ENCODE results near the gene VPS26B.

VPS26B gene

DNA sequence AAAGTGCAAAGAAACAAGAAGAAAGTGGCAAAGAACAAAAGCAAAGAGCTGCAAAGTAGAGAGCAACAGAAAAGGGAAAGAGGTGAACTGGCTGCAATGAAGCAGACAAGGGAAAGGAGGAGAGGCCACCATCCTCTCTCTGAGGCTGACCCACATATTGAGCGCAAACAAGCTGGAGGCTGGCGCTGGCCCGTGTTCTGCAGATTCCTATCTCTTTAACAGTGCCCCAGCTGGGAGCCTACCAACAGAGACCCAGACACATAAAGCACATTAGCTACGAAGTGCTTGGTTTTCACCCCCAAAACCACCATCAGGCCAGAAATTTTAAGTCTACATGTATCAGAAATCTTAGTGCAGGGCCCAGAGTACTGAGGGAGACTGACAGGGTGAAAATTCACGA is 18.3 kb upstream of the VPS26B start:
- H3K4me3 ChIP-seq (ENCODE audit: low read length in 2 of 2): no peak overlapping the region
- no peak overlapping the region for H3K27ac ChIP-seq (ENCODE audit: low read depth in 2 of 2, low read length in 2 of 2)
- H3K36me3 ChIP-seq (ENCODE audit: control insufficient read depth in 2 of 2, insufficient read depth in 2 of 2, low read length in 2 of 2): peaks cover 33 to 38% of the 10 kb centered on the region in 2 donors
- no peaks in the 10 kb centered on the region for H3K4me1 ChIP-seq (ENCODE audit: control insufficient read depth in 2 of 2, insufficient read depth in 2 of 2, low read length in 2 of 2)
- no peaks in the 10 kb centered on the region for H3K27me3 ChIP-seq (ENCODE audit: control insufficient read depth in 2 of 2, insufficient read depth in 2 of 2, low read length in 2 of 2)
- H3K9ac ChIP-seq (ENCODE audit: low read depth in 1 of 2, low read length in 2 of 2): no peak overlapping the region
- H3K9me3 ChIP-seq (ENCODE audit: control insufficient read depth in 2 of 2, low read length in 2 of 2): no peaks in the 10 kb centered on the region

DNA sequence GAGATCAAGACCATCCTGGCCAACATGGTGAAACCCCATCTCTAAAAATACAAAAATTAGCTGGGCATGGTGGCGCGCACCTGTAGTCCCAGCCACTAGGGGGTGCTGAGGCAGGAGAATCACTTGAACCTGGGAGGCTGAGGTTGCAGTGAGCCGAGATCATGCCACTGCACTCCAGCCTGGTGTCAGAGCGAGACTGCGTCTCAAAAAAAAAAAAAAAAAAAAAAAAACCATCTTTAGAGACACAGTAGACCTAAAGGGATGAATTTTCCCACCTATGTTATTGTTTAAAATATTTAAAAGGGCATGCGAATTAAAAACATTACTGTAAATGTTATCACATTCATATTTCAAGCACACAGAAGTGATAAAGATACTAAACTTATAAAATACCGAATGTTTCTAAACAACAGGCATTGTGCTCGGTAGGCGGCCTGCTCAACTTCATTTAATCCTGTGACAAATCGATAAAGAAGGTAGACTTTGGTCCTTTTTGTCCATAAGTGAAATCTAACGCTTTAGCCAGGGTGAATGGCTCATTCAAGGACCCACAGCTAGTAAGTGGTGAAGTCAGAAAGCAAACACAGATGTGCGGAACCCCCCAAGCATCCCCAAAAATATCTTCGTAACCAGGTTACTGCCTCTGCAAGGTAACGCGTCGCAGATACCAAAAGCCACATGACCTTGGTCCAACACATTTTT is 16.8 kb upstream of the VPS26B start:
- H3K36me3 ChIP-seq (ENCODE audit: control insufficient read depth in 2 of 2, insufficient read depth in 2 of 2, low read length in 2 of 2): peaks cover 26 to 31% of the 10 kb centered on the region in 2 donors
- H3K27me3 ChIP-seq (ENCODE audit: control insufficient read depth in 2 of 2, insufficient read depth in 2 of 2, low read length in 2 of 2): no peaks in the 10 kb centered on the region
- no peak overlapping the region for H3K9ac ChIP-seq (ENCODE audit: low read depth in 1 of 2, low read length in 2 of 2)

DNA sequence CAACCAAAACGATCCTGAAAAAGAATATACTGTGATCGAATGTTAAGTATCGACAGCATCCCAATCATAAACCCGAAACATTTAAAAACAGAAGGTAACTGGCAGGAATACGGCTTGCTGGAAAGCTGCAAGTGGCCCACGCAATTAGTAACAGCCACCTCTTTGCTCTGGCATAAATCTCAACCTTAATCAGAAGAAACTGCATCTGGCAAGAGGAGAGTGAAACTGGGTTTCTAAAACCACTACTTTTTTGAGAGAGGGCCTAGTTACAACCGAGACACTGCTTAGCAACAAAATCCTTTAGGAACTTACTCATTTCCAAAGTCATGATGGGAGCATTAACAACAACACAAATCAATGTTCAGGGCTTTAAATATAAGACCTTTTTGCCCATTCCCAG is 8.6 kb upstream of the VPS26B start:
- Histone ChIP-seq H3K9ac (ENCODE audit: low read depth in 1 of 2, low read length in 2 of 2) (no peak overlapping the region), H3K36me3 (ENCODE audit: control insufficient read depth in 2 of 2, insufficient read depth in 2 of 2, low read length in 2 of 2) (peaks cover 9 to 15% of the 10 kb centered on the region in 2 donors), H3K27me3 (ENCODE audit: control insufficient read depth in 2 of 2, insufficient read depth in 2 of 2, low read length in 2 of 2) (no peaks in the 10 kb centered on the region), H3K4me3 (ENCODE audit: low read length in 2 of 2) (no peak overlapping the region), H3K9me3 (ENCODE audit: control insufficient read depth in 2 of 2, low read length in 2 of 2) (no peaks in the 10 kb centered on the region), H3K4me1 (ENCODE audit: control insufficient read depth in 2 of 2, insufficient read depth in 2 of 2, low read length in 2 of 2) (no peaks in the 10 kb centered on the region), H3K27ac (ENCODE audit: low read depth in 2 of 2, low read length in 2 of 2) (no peak overlapping the region)

More for the DNA sequence above, 16.8 kb upstream of the VPS26B start:
- no peaks in the 10 kb centered on the region for H3K4me1 ChIP-seq (ENCODE audit: control insufficient read depth in 2 of 2, insufficient read depth in 2 of 2, low read length in 2 of 2)
- H3K9me3 ChIP-seq (ENCODE audit: control insufficient read depth in 2 of 2, low read length in 2 of 2): no peaks in the 10 kb centered on the region
- no peak overlapping the region for H3K27ac ChIP-seq (ENCODE audit: low read depth in 2 of 2, low read length in 2 of 2)
- no peak overlapping the region for H3K4me3 ChIP-seq (ENCODE audit: low read length in 2 of 2)

DNA sequence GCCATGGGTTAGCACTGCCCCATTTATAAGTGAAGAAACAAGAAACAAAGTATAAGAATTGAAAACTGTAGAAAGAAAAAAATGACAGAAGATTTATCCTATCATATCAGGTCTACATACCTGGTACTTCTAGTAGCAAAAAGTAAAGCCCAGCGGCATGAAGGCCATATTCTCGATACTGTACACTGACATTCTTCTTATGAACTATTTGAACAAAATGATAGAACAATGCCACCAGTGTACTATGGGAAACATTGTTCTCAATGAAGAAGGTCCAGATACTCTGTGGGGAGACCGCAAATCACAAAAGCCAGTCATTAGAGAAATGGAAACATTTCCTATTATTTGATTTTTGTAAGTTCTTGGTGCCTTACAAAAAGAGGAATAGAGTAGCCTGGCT is 7.7 kb upstream of the VPS26B start:
- no peak overlapping the region for H3K27ac ChIP-seq (ENCODE audit: low read depth in 2 of 2, low read length in 2 of 2)
- peaks cover 9 to 15% of the 10 kb centered on the region in 2 donors for H3K36me3 ChIP-seq (ENCODE audit: control insufficient read depth in 2 of 2, insufficient read depth in 2 of 2, low read length in 2 of 2)
- H3K27me3 ChIP-seq (ENCODE audit: control insufficient read depth in 2 of 2, insufficient read depth in 2 of 2, low read length in 2 of 2): no peaks in the 10 kb centered on the region
- no peaks in the 10 kb centered on the region for H3K9me3 ChIP-seq (ENCODE audit: control insufficient read depth in 2 of 2, low read length in 2 of 2)
- no peak overlapping the region for H3K9ac ChIP-seq (ENCODE audit: low read depth in 1 of 2, low read length in 2 of 2)
- no peaks in the 10 kb centered on the region for H3K4me1 ChIP-seq (ENCODE audit: control insufficient read depth in 2 of 2, insufficient read depth in 2 of 2, low read length in 2 of 2)
- no peak overlapping the region for H3K4me3 ChIP-seq (ENCODE audit: low read length in 2 of 2)

DNA sequence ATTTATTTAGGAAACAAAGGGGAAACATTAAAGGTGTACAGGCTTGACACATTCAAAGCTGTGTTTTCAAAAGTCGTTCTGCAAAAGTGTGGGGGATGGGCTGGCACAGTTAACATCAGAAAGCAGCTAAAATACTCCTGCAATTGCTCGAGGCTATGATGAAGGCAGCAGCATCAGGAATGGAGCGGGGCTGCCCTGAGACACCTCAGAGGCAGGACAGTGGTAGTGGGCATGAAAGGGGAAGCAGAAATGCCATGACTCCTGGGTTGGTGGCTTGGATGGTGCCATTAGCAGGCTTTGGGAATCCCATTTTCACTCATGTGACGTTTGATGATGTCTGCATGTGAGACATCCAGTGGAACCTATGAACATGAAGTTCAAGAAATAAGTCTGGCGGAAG is 1.4 kb upstream of the VPS26B start:
- Histone ChIP-seq H3K9me3 (ENCODE audit: control insufficient read depth in 2 of 2, low read length in 2 of 2) (no peaks in the 10 kb centered on the region), H3K27me3 (ENCODE audit: control insufficient read depth in 2 of 2, insufficient read depth in 2 of 2, low read length in 2 of 2) (no peaks in the 10 kb centered on the region), H3K27ac (ENCODE audit: low read depth in 2 of 2, low read length in 2 of 2) (no peak overlapping the region), H3K4me3 (ENCODE audit: low read length in 2 of 2) (peak overlapping the region; percentile 98 to 99), H3K9ac (ENCODE audit: low read depth in 1 of 2, low read length in 2 of 2) (peak overlapping the region; percentile 20 to 21), H3K36me3 (ENCODE audit: control insufficient read depth in 2 of 2, insufficient read depth in 2 of 2, low read length in 2 of 2) (peaks cover 4 to 8% of the 10 kb centered on the region in 2 donors), H3K4me1 (ENCODE audit: control insufficient read depth in 2 of 2, insufficient read depth in 2 of 2, low read length in 2 of 2) (peaks cover 22 to 24% of the 10 kb centered on the region in 2 donors)

DNA sequence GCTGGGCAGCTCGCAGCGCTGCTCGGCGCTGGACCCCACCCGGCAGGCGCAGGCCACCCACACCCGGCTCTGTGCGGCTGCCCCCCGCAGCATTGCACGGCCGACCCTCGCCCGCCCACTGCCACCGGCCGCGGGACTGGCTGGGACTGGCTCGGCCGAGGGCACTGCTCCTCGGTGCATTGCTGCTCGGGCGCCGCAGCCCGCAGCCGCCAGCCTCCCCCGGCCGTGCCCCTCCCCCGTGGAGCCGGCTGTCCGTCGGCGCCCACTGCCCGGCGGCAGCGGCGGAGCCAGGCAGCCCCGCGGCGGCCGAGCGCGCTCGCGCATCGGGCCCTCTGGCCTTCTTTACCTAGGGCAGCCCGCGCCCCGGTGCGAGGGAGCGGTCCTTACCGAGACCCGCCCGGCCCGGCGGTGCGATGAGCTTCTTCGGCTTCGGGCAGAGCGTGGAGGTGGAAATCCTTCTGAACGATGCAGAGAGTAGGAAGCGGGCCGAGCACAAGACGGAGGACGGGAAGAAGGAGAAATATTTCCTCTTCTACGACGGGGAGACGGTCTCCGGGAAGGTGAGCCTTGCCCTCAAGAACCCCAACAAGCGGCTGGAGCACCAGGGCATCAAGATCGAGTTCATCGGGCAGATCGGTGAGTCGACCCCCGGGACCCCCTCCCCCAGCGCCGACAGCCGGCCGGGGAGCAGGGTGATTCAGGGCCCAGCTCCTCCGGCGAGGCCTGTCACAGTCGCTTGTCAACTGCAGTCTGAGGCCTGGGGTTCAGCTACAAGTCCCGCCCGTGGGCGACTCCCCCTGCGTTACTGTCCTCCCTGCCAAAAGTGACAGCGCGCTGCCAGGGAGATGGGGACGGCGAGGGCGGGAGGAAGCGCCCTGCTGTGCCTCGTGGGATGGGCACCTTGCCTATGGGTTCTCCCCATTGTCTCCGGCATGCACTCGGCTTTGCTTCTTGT is 516 bp downstream of the VPS26B start:
- Histone ChIP-seq H3K36me3 (ENCODE audit: control insufficient read depth in 2 of 2, insufficient read depth in 2 of 2, low read length in 2 of 2) (no peaks in the 10 kb centered on the region), H3K9me3 (ENCODE audit: control insufficient read depth in 2 of 2, low read length in 2 of 2) (no peaks in the 10 kb centered on the region), H3K4me1 (ENCODE audit: control insufficient read depth in 2 of 2, insufficient read depth in 2 of 2, low read length in 2 of 2) (peaks cover 22 to 26% of the 10 kb centered on the region in 2 donors), H3K9ac (ENCODE audit: low read depth in 1 of 2, low read length in 2 of 2) (peak overlapping the region; percentile 83), H3K27ac (ENCODE audit: low read depth in 2 of 2, low read length in 2 of 2) (peak overlapping the region; percentile 62 to 98), H3K27me3 (ENCODE audit: control insufficient read depth in 2 of 2, insufficient read depth in 2 of 2, low read length in 2 of 2) (no peaks in the 10 kb centered on the region), H3K4me3 (ENCODE audit: low read length in 2 of 2) (peak overlapping the region; percentile 98 to 99)

DNA sequence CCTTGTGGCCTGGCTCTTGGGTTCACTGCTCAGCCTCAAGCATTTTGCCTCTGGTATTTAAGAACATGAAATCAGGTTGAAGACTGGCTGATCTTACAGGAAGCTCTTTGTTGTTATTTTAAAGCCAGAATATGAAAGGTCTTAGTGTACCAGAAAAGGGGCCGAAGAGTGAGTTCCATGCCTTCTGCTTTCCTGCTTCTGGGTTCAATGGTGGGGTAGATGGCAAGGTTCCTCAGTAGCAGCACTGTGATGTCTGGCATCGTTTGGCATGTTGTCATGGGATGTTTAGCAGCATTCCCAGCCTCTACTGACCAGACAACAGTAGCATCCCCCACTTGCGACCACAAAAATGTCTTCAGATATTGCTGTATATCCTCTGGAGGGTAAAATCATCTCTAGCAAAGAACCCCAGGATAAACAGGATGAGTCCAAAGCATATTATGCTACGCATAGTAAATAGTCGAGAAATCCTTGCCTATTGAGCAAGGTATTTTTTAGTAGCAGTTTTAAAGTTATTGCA is 2.4 kb downstream of the VPS26B start:
- Histone ChIP-seq H3K36me3 (ENCODE audit: control insufficient read depth in 2 of 2, insufficient read depth in 2 of 2, low read length in 2 of 2) (peaks cover 0 to 2% of the 10 kb centered on the region in 2 donors), H3K27ac (ENCODE audit: low read depth in 2 of 2, low read length in 2 of 2) (no peak overlapping the region), H3K4me1 (ENCODE audit: control insufficient read depth in 2 of 2, insufficient read depth in 2 of 2, low read length in 2 of 2) (peaks cover 26 to 27% of the 10 kb centered on the region in 2 donors), H3K9me3 (ENCODE audit: control insufficient read depth in 2 of 2, low read length in 2 of 2) (no peaks in the 10 kb centered on the region), H3K4me3 (ENCODE audit: low read length in 2 of 2) (no peak overlapping the region), H3K27me3 (ENCODE audit: control insufficient read depth in 2 of 2, insufficient read depth in 2 of 2, low read length in 2 of 2) (no peaks in the 10 kb centered on the region), H3K9ac (ENCODE audit: low read depth in 1 of 2, low read length in 2 of 2) (no peak overlapping the region)

DNA sequence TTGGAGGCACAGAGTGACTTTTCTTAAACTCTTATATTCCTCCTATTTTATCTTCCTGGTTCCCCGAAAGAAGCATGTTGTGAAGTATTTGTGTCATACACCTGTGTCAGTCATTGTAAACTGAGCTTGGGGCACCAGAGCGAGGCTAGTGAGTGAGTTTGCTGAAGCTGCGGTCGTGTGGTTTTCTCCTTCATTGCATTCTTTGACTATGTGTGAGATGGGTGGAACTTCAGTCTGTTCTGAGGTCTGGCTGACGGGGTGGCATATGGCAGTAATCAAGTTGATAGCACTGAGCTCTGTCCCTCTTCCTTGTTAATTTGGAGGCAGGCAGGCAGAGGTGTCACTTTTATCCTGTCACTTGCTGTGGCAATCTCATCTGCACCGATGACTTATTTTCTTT is 4.2 kb downstream of the VPS26B start:
- Histone ChIP-seq H3K9ac (ENCODE audit: low read depth in 1 of 2, low read length in 2 of 2) (no peak overlapping the region), H3K36me3 (ENCODE audit: control insufficient read depth in 2 of 2, insufficient read depth in 2 of 2, low read length in 2 of 2) (peaks cover 0 to 2% of the 10 kb centered on the region in 2 donors), H3K4me3 (ENCODE audit: low read length in 2 of 2) (no peak overlapping the region), H3K9me3 (ENCODE audit: control insufficient read depth in 2 of 2, low read length in 2 of 2) (no peaks in the 10 kb centered on the region), H3K4me1 (ENCODE audit: control insufficient read depth in 2 of 2, insufficient read depth in 2 of 2, low read length in 2 of 2) (peaks cover 20 to 21% of the 10 kb centered on the region in 2 donors), H3K27ac (ENCODE audit: low read depth in 2 of 2, low read length in 2 of 2) (no peak overlapping the region), H3K27me3 (ENCODE audit: control insufficient read depth in 2 of 2, insufficient read depth in 2 of 2, low read length in 2 of 2) (no peaks in the 10 kb centered on the region)

DNA sequence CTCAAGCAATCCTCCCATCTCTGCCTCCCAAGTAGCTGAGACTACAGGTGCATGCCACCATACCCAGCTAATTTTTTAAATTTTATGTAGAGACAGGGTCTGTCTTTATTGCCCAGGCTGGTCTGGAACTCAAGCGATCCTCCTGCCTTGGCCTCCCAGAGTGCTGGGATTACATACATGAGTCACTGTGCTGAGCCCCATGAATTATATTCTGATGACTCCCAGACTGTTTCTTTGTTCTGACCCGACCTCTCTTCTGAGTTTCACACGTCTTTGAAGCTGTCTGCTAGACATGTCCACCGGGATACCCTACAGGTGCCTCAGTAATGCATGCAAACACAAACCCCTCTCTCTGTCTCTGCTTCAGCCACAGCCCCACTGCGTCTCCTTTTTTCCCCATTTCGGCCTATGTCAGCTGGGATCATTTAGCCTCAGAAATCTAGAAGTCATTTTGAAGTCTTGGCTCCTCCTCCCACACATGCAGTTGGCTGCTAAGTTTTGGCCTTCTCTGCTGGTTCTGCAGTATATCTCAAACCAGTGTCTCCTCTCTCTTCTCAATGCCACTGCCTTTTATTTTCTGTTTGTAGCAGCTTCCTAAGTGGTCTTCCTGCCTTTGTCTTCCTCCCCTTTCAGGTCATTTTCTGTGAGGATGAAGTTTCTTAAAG is 4.8 kb downstream of the VPS26B start:
- Histone ChIP-seq H3K27ac (ENCODE audit: low read depth in 2 of 2, low read length in 2 of 2) (no peak overlapping the region), H3K27me3 (ENCODE audit: control insufficient read depth in 2 of 2, insufficient read depth in 2 of 2, low read length in 2 of 2) (no peaks in the 10 kb centered on the region), H3K9me3 (ENCODE audit: control insufficient read depth in 2 of 2, low read length in 2 of 2) (no peaks in the 10 kb centered on the region), H3K36me3 (ENCODE audit: control insufficient read depth in 2 of 2, insufficient read depth in 2 of 2, low read length in 2 of 2) (peaks cover 0 to 2% of the 10 kb centered on the region in 2 donors), H3K9ac (ENCODE audit: low read depth in 1 of 2, low read length in 2 of 2) (no peak overlapping the region), H3K4me1 (ENCODE audit: control insufficient read depth in 2 of 2, insufficient read depth in 2 of 2, low read length in 2 of 2) (peaks cover 20 to 21% of the 10 kb centered on the region in 2 donors), H3K4me3 (ENCODE audit: low read length in 2 of 2) (no peak overlapping the region)
